HepG2 (cell line): ENCODE results near the gene FBXW2. TPM values are rescaled to one million over a fixed set of nuclear protein-coding genes. Genes with fewer than 3 reads are reported as not detected.

Experiments
- CREBL2 ChIP-seq: sonication (generic); formaldehyde crosslinking; IDR thresholded peaks from 2 replicates; pipeline ENCODE4 v1.8.1; 2023; ENCODE audit warnings: missing genetic modification reagents, mild to moderate bottlenecking, borderline replicate concordance
- ZFX ChIP-seq: sonication (generic); formaldehyde crosslinking; IDR thresholded peaks from 2 replicates; pipeline ENCODE4 v1.4.0; 2020; ENCODE audit warnings: mild to moderate bottlenecking, low read depth, missing genetic modification reagents, moderate library complexity
- ZKSCAN5 ChIP-seq: sonication (generic); formaldehyde crosslinking; IDR thresholded peaks from 2 replicates; pipeline ENCODE4 v1.5.1; 2020; ENCODE audit warnings: mild to moderate bottlenecking, missing genetic modification reagents
- ZNF468 ChIP-seq: sonication (generic); formaldehyde crosslinking; IDR thresholded peaks from 2 replicates; pipeline ENCODE4 v1.8.0; 2022; ENCODE audit warnings: mild to moderate bottlenecking, moderate library complexity, missing genetic modification reagents
- ZNF646 ChIP-seq: sonication (generic); formaldehyde crosslinking; IDR thresholded peaks from 2 replicates; pipeline ENCODE4 v1.9.0; 2021; ENCODE audit warnings: mild to moderate bottlenecking, missing genetic modification reagents
- ZSCAN31 ChIP-seq: sonication (generic); formaldehyde crosslinking; IDR thresholded peaks from 2 replicates; pipeline ENCODE4 v1.5.0; 2020; ENCODE audit warnings: low read depth, mild to moderate bottlenecking, missing genetic modification reagents
- polyA plus RNA-seq, 8 experiments: library from polyadenylated mRNA; depleted of rRNA in 3 of 8; stranded (reverse) in 7 of 8; unstranded in 1 of 8; fragments of >200 nt; fragmentation: Illumina TruSeq in 4 of 8; extraction: Trizol in 4 of 8; gene quantifications; 2 replicates each; pipeline versions ENCODE4 v1.2.1 to v1.2.3, GENCODE V29; 2011 to 2016; ENCODE audit warnings: low read depth in 4 of 8, missing spikeins in 1 of 8, mixed read lengths in 1 of 8; ENCODE audit not compliant: insufficient read depth in 1 of 8
- total RNA-seq, 5 experiments: library from RNA; depleted of rRNA; stranded (reverse); fragments of >200 nt; fragmentation: Illumina TruSeq; extraction: Trizol; gene quantifications; 2 replicates each; pipeline ENCODE4 v1.2.3, GENCODE V29; 2016; ENCODE audit warnings: low read depth in 1 of 5
- TF ChIP-seq, protein P1 (sequence below): IDR thresholded peaks from 2 replicates; pipeline ENCODE4 v1.6.1; 2016; ENCODE audit warnings: mild to moderate bottlenecking, missing biosample characterization, missing genetic modification reagents
- TF ChIP-seq, protein P2 (sequence below): sonication (generic); formaldehyde crosslinking; IDR thresholded peaks from 2 replicates; pipeline ENCODE4 v1.4.0; 2020; ENCODE audit warnings: missing genetic modification reagents, mild to moderate bottlenecking, borderline replicate concordance
- TF ChIP-seq, protein P3 (sequence below): sonication (generic); formaldehyde crosslinking; IDR thresholded peaks from 2 replicates; pipeline ENCODE4 v1.4.0; 2020; ENCODE audit warnings: mild to moderate bottlenecking, missing genetic modification reagents, borderline replicate concordance
- TF ChIP-seq, protein P4 (sequence below): sonication (generic); formaldehyde crosslinking; IDR thresholded peaks from 2 replicates; pipeline ENCODE4 v1.4.0; 2020; ENCODE audit warnings: mild to moderate bottlenecking, missing genetic modification reagents, borderline replicate concordance

FBXW2 gene
- total and polyA plus RNA-seq, 2 of the 13 experiments (the other 11 are each of a cell fraction or from before 2014, with no cell fraction given): 35.4 to 43.1 TPM

DNA sequence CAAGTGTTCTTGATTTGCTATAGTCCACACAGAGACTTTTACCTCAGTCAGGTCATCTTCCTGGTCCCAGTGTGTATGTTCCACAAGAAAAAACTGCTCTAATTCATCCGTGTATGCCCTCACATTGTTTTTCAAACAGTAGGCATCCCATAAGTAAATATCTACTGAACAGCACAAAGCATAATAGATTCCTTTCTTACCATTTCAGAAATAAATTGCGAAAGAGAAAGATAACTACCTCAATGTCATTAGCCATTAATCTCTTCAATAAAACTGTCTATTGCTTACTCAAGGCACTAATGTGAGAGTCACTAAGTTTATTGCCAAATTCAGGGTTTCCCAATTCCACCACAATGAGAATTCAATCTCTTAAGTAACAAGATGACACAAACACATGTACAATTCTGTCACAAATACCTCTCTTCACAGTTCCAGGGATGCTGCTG is 9.6 kb downstream of the FBXW2 start (continued):
- TF ChIP-seq ZNF646 (CRISPR knock-in tag) (no peak), CREBL2 (CRISPR knock-in tag) (no peak), ZNF468 (no peak), ZKSCAN5 (CRISPR knock-in tag) (no peak), ZSCAN31 (CRISPR knock-in tag) (no peak), ZFX (CRISPR knock-in tag) (no peak)
- TF ChIP-seq, protein P1, sequence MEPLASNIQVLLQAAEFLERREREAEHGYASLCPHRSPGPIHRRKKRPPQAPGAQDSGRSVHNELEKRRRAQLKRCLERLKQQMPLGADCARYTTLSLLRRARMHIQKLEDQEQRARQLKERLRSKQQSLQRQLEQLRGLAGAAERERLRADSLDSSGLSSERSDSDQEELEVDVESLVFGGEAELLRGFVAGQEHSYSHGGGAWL: no peak
- TF ChIP-seq, protein P2, sequence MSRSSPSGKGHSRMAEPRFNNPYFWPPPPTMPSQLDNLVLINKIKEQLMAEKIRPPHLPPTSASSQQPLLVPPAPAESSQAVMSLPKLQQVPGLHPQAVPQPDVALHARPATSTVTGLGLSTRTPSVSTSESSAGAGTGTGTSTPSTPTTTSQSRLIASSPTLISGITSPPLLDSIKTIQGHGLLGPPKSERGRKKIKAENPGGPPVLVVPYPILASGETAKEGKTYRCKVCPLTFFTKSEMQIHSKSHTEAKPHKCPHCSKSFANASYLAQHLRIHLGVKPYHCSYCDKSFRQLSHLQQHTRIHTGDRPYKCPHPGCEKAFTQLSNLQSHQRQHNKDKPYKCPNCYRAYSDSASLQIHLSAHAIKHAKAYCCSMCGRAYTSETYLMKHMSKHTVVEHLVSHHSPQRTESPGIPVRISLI (CRISPR knock-in tag): peak; percentile 61; the same call in 1 of the 2 replicates
- TF ChIP-seq, protein P3, sequence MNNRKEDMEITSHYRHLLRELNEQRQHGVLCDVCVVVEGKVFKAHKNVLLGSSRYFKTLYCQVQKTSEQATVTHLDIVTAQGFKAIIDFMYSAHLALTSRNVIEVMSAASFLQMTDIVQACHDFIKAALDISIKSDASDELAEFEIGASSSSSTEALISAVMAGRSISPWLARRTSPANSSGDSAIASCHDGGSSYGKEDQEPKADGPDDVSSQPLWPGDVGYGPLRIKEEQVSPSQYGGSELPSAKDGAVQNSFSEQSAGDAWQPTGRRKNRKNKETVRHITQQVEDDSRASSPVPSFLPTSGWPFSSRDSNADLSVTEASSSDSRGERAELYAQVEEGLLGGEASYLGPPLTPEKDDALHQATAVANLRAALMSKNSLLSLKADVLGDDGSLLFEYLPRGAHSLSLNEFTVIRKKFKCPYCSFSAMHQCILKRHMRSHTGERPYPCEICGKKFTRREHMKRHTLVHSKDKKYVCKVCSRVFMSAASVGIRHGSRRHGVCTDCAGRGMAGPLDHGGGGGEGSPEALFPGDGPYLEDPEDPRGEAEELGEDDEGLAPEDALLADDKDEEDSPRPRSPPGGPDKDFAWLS (CRISPR knock-in tag): no peak
- TF ChIP-seq, protein P4, sequence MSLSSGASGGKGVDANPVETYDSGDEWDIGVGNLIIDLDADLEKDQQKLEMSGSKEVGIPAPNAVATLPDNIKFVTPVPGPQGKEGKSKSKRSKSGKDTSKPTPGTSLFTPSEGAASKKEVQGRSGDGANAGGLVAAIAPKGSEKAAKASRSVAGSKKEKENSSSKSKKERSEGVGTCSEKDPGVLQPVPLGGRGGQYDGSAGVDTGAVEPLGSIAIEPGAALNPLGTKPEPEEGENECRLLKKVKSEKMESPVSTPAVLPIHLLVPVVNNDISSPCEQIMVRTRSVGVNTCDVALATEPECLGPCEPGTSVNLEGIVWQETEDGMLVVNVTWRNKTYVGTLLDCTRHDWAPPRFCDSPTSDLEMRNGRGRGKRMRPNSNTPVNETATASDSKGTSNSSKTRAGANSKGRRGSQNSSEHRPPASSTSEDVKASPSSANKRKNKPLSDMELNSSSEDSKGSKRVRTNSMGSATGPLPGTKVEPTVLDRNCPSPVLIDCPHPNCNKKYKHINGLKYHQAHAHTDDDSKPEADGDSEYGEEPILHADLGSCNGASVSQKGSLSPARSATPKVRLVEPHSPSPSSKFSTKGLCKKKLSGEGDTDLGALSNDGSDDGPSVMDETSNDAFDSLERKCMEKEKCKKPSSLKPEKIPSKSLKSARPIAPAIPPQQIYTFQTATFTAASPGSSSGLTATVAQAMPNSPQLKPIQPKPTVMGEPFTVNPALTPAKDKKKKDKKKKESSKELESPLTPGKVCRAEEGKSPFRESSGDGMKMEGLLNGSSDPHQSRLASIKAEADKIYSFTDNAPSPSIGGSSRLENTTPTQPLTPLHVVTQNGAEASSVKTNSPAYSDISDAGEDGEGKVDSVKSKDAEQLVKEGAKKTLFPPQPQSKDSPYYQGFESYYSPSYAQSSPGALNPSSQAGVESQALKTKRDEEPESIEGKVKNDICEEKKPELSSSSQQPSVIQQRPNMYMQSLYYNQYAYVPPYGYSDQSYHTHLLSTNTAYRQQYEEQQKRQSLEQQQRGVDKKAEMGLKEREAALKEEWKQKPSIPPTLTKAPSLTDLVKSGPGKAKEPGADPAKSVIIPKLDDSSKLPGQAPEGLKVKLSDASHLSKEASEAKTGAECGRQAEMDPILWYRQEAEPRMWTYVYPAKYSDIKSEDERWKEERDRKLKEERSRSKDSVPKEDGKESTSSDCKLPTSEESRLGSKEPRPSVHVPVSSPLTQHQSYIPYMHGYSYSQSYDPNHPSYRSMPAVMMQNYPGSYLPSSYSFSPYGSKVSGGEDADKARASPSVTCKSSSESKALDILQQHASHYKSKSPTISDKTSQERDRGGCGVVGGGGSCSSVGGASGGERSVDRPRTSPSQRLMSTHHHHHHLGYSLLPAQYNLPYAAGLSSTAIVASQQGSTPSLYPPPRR (CRISPR knock-in tag): no peak
